Stimulated activated CD8-positive, alpha-beta memory T cell treated with anti-CD3 and anti-CD28 coated beads, Interleukin-7, amount 100 ng/mL, for 48 hours (primary cell): ENCODE results near the gene SMIM45.
A peak's percentile ranks its signal among the peaks of the same experiment; 100 is the strongest.

Experiments
- DNase-seq, 2 donors: peaks; one replicate each; pipeline ENCODE4 v3.0.0-alpha.2; 2020; ENCODE audit warnings: low read depth in 1 of 2; ENCODE audit errors: extremely low read depth in 1 of 2

SMIM45 gene

DNA sequence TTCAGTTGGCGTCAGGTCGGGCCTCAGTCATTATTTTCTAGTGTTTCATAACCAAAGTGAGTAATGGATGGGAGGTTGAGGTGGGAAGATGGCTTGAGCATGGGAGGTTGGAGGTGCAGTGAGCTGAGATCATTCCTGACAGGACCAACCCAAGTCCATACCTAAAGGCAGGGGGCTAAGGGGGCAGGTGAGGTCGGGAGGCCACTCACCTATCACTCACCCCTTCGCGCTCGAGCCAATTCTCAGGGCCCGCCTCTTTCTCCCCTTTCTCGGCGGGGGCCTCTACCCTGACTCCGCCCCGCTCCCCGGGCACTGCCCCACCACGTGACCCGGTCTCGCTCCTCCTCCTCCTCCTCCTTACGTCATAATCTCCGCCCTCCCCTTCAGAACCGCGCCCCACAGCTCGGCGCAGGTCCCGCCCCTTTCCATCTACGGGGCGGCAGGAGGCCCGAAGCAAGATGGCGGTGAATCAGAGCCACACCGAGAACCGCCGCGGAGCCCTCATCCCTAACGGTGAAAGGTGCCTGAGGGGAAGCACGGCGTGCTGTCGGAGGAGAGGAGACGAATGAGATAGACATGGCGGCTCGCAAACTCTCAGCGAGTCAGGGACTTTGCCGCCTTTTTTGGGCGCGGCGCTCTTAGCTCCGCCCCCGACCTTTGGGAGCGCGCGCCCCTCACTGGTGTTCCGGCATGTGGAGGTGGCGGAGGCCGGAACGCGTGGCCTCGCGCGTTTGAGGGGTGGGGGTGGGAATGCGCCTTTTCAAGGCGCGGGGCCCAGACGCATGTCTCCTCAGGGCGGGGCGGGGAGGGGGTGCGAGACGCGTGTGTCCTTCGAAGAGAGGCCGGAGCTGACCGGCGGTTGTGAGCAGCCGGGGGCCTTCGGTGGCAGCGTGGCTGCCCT is 46.7 kb downstream of the SMIM45 start, which contains the start of gene WBP2NL:
Gene WBP2NL, plus strand, starts transcription at position 428 of the 901 bp plus-strand sequence. Its CDS starts 31 bp downstream, at position 459.
- peak; percentile 66 to 80 for DNase-seq

DNA sequence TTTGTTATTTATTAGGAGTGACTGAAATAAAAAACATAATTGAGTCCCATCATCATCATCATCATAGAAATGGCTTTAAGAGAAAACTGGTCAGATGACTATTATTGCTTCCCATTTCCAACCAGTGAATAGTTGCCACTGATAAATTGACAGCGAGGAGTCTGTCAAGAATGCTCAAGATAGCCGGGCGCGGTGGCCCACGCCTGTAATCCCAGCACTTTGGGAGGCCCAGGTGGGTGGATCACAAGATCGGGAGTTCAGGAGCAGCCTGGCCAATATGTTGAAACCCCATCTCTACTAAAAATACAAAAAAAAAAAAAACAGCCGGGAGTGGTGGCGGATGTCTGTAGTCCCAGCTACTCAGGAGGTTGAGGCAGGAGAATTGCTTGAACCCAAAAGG is 48.5 kb downstream of the SMIM45 start:
- no peak for DNase-seq

DNA sequence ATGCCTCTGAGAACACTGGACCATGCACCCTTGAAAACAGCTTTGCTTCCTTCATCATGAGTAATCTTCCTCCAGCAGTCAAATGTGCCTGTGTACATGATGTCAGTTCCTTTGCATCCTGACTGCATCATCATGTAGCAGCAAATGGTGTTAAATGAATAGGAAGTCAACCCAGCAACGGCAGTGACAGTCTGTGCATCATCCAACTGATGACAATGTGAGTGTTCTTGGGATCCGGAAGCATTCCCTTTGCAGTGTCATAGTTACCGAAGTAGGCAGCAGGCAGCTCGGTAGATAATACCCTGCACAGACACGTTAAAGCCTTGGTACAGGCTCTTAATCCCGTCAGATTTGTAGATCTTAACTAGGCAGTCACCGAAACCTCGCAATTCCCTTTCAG is 49.2 kb downstream of the SMIM45 start:
- DNase-seq, result no peak

DNA sequence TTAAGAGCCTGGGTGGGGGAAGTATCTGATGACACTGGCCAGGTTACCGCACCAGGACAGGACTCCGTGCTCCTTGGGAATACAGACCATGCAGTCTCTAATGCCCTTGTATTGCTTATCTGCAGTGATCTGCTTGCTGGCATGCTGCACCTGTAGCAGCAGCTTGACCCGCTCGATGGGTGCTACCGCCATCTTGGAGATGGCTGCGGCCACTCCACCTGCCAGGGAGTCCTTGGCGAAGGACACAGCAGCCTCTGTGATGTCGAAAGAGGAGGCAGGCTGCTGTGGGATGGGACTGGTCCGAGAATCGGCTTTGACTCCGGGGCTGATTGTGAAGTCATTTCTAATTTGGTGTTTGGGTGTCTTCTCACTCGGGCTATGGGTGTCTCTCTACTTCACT is 49.8 kb downstream of the SMIM45 start:
- no peak for DNase-seq

DNA sequence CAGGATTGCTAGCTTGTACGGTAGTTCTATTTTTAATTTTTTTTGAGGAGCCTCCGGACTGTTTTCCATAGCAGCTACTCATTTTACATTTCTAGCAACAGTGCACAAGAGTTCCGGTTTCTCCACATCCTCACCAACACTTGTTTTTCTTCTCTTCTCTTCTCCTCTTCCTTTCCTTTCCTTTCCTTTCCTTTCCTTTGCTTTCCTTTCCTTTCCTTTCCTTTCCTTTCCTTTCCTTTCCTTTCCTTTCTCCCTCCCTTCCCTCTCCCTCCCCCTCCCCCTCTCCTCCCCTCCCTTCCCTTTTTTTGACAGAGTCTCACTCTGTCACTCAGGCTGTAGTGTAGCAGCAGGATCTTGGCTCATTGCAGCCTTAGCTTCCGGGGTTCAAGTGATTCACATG is 56.0 kb downstream of the SMIM45 start:
- DNase-seq, result no peak
